ENCODE results near the gene CYBA.

GRCh38 chr16:88669980-88670379 lies 19.1 kb upstream of the CYBA start:
- TF ChIP-seq CTCF (IDR thresholded peaks at IDR 0.05; ENCODE audit: low read length): no peak
- no peak for TF ChIP-seq EZH2 (optimal IDR thresholded peaks at IDR 0.05; ENCODE audit: low read depth, low read length)
- TF ChIP-seq EZH2phosphoT487 (IDR thresholded peaks at IDR 0.05; ENCODE audit: low read length): no peak

All from MM.1S (cell line).